HCT116 (cell line): Measurements from ENCODE around the gene GPHN. TPM values are rescaled to one million over a fixed set of nuclear protein-coding genes. Genes with fewer than 3 reads are reported as not detected.

Source experiments
- ATAC-seq: fragments of 200-7000 bp; cut with Tn5 transposase; 2 replicates; pipeline ENCODE4 v1.9.1; 2020; ENCODE audit warnings: mild to moderate bottlenecking, moderate library complexity
- BruUV-seq: library from RNA; stranded (reverse); fragments of 400-500 nt; replicated peaks from 2 replicates; lab custom pipeline; 2021; lab: Mats Ljungman, UMichigan
- CTCF ChIA-PET: fragments of 300-600 bp; sonication (Branson Sonifier 250); formaldehyde crosslinking; loops from one replicate; lab custom pipeline; 2021; ENCODE audit warnings: antibody characterized with exemption; lab: Charles Lee
- POLR2A ChIA-PET: fragments of 300-600, 350-600 bp; sonication (Branson Sonifier 250); formaldehyde crosslinking; loops from one replicate; lab custom pipeline; 2021; ENCODE audit warnings: antibody characterized with exemption; lab: Charles Lee
- RAD21 ChIA-PET, 2 experiments: fragments of 300-600 bp; sonication (Branson Sonifier 250); formaldehyde crosslinking; loops; one replicate each; lab custom pipeline; 2023; ENCODE audit warnings: low total read pairs in 2 of 2; ENCODE audit not compliant: uncharacterized antibody in 2 of 2, unreplicated experiment in 2 of 2, low non-redundant PET in 1 of 2; lab: Charles Lee
- DNase-seq: peaks from one replicate; pipeline ENCODE4 v3.0.0-alpha.2; 2010; ENCODE audit warnings: low read depth, low spot score
- H2AFZ ChIP-seq: fragments of 200-600 bp; shearing (Covaris generic), sonication (generic); 2 replicates; pipeline ENCODE4 v1.6.1; 2017; ENCODE audit warnings: low read depth, mixed run types, mixed read lengths, antibody characterized with exemption, low read length; ENCODE audit not compliant: poor library complexity, severe bottlenecking
- H3K27ac ChIP-seq: 2 replicates; pipeline ENCODE4 v1.5.1; 2012; ENCODE audit warnings: low read depth, low read length
- H3K27me3 ChIP-seq: fragments of 200-600 bp; sonication (generic); 2 replicates; pipeline ENCODE4 v1.6.1; 2016; ENCODE audit warnings: mixed run types, low read length, mixed read lengths; ENCODE audit not compliant: insufficient read depth
- H3K36me3 ChIP-seq, 2 experiments: fragments of 200-500 bp in 1 of 2; fragments of 200-600 bp in 1 of 2; sonication (Bioruptor generic) in 1 of 2; sonication (generic) in 1 of 2; 2 replicates each; pipeline versions ENCODE4 v1.5.1 to v1.6.1; 2014 to 2016; ENCODE audit warnings: low read length in 2 of 2, inconsistent platforms in 1 of 2, mixed read lengths in 1 of 2, mixed run types in 1 of 2; ENCODE audit not compliant: insufficient read depth in 2 of 2, control insufficient read depth in 1 of 2
- H3K4me1 ChIP-seq, 2 experiments: fragments of 200-600 bp in 1 of 2; sonication (generic) in 1 of 2; 2 replicates each; pipeline versions ENCODE4 v1.5.1 to v1.6.1; 2012 to 2017; ENCODE audit warnings: low read length in 2 of 2, inconsistent platforms in 1 of 2, mild to moderate bottlenecking in 1 of 2, mixed read lengths in 1 of 2, mixed run types in 1 of 2, moderate library complexity in 1 of 2; ENCODE audit not compliant: insufficient read depth in 2 of 2, control insufficient read depth in 1 of 2
- H3K4me2 ChIP-seq: fragments of 200-600 bp; sonication (generic); 2 replicates; pipeline ENCODE4 v1.6.1; 2017; ENCODE audit warnings: mixed run types, low read length, mixed read lengths
- H3K4me3 ChIP-seq, 2 experiments: fragments of 200-600 bp in 1 of 2; sonication (generic) in 1 of 2; replicated peaks in 1 of 2; 2 replicates each; pipeline ENCODE4 v1.5.1; 2011 to 2016; ENCODE audit warnings: low read length in 2 of 2, control low read depth in 1 of 2, low read depth in 1 of 2, mild to moderate bottlenecking in 1 of 2, mixed read lengths in 1 of 2, mixed run types in 1 of 2
- H3K79me2 ChIP-seq: fragments of 200-600 bp; sonication (generic); 2 replicates; pipeline ENCODE4 v1.6.1; 2017; ENCODE audit warnings: mild to moderate bottlenecking, mixed run types, low read length, moderate library complexity, mixed read lengths; ENCODE audit not compliant: insufficient read depth
- H3K9ac ChIP-seq: fragments of 200-600 bp; sonication (generic); 2 replicates; pipeline ENCODE4 v1.6.1; 2016; ENCODE audit warnings: low read length, mixed read lengths
- H3K9me2 ChIP-seq: fragments of 200-600 bp; sonication (generic), shearing (Covaris generic); 2 replicates; pipeline ENCODE4 v1.6.1; 2017; ENCODE audit warnings: mixed run types, mild to moderate bottlenecking, moderate library complexity; ENCODE audit not compliant: insufficient read depth
- H3K9me3 ChIP-seq, 2 experiments: fragments of 200-500 bp in 1 of 2; fragments of 200-600 bp in 1 of 2; sonication (Bioruptor generic) in 1 of 2; sonication (generic) in 1 of 2; 2 replicates each; pipeline ENCODE4 v1.6.1; 2014 to 2017; ENCODE audit warnings: low read length in 2 of 2, mixed read lengths in 2 of 2, inconsistent platforms in 1 of 2, low read depth in 1 of 2, mild to moderate bottlenecking in 1 of 2, mixed run types in 1 of 2, moderate library complexity in 1 of 2; ENCODE audit not compliant: control insufficient read depth in 1 of 2, insufficient read depth in 1 of 2
- H4K20me1 ChIP-seq: fragments of 200-600 bp; sonication (generic), shearing (Covaris generic); 2 replicates; pipeline ENCODE4 v1.6.1; 2017; ENCODE audit warnings: mixed run types, mild to moderate bottlenecking, moderate library complexity; ENCODE audit not compliant: insufficient read depth
- ATF3 ChIP-seq: IDR thresholded peaks from 2 replicates; pipeline ENCODE4 v1.6.1; 2012
- CBX3 ChIP-seq: IDR thresholded peaks from 2 replicates; pipeline ENCODE4 v1.6.1; 2012; ENCODE audit warnings: low read depth
- CEBPB ChIP-seq: IDR thresholded peaks from 2 replicates; pipeline ENCODE4 v1.6.1; 2012; ENCODE audit warnings: low read depth
- CTCF ChIP-seq, 3 experiments: fragments of 200-600 bp in 1 of 3; sonication (generic) in 1 of 3; IDR thresholded peaks in 2 of 3; conservative IDR thresholded peaks in 1 of 3; 2 replicates each; pipeline ENCODE4 v1.5.1; 2012 to 2017; ENCODE audit warnings: low read depth in 2 of 3, low read length in 2 of 3, antibody characterized with exemption in 1 of 3, borderline replicate concordance in 1 of 3, control low read depth in 1 of 3, mild to moderate bottlenecking in 1 of 3, mixed read lengths in 1 of 3, mixed run types in 1 of 3, moderate library complexity in 1 of 3; ENCODE audit not compliant: insufficient read depth in 1 of 3
- EGR1 ChIP-seq: IDR thresholded peaks from 2 replicates; pipeline ENCODE4 v1.6.1; 2012; ENCODE audit warnings: low read depth
- ELF1 ChIP-seq: IDR thresholded peaks from 2 replicates; pipeline ENCODE4 v1.6.1; 2012; ENCODE audit warnings: low read depth, borderline replicate concordance
- EZH2 ChIP-seq: fragments of 200-600 bp; sonication (generic); IDR thresholded peaks from 2 replicates; pipeline ENCODE4 v1.6.1; 2017; ENCODE audit warnings: antibody characterized with exemption, mixed run types
- EZH2phosphoT487 ChIP-seq: fragments of 200-600 bp; IDR thresholded peaks from 2 replicates; pipeline ENCODE4 v1.6.1; 2018; ENCODE audit warnings: antibody characterized with exemption, borderline replicate concordance
- FOSL1 ChIP-seq: IDR thresholded peaks from 2 replicates; pipeline ENCODE4 v1.6.1; 2012; ENCODE audit warnings: low read depth
- MAX ChIP-seq: IDR thresholded peaks from 2 replicates; pipeline ENCODE4 v1.6.1; 2012
- POLR2A ChIP-seq: IDR thresholded peaks from 2 replicates; pipeline ENCODE4 v1.7.0; 2011; ENCODE audit warnings: borderline replicate concordance; ENCODE audit not compliant: insufficient read depth, insufficient read length; ENCODE audit errors: extremely low read depth
- RAD21 ChIP-seq: IDR thresholded peaks from 2 replicates; pipeline ENCODE4 v1.6.1; 2012; ENCODE audit warnings: low read depth, mild to moderate bottlenecking
- REST ChIP-seq: IDR thresholded peaks from 2 replicates; pipeline ENCODE4 v1.6.1; 2012; ENCODE audit warnings: low read depth
- SRF ChIP-seq: IDR thresholded peaks from 2 replicates; pipeline ENCODE4 v1.6.1; 2012; ENCODE audit warnings: low read depth
- YY1 ChIP-seq: IDR thresholded peaks from 2 replicates; pipeline ENCODE4 v1.6.1; 2011; ENCODE audit warnings: low read length, low read depth, moderate library complexity, mild to moderate bottlenecking; ENCODE audit not compliant: insufficient replicate concordance; ENCODE audit errors: extremely low read depth
- ZBTB33 ChIP-seq: IDR thresholded peaks from 2 replicates; pipeline ENCODE4 v1.6.1; 2011; ENCODE audit warnings: mild to moderate bottlenecking, low read length, moderate library complexity; ENCODE audit not compliant: insufficient replicate concordance; ENCODE audit errors: extremely low read depth
- ZFX ChIP-seq: fragments of 450-650 bp; IDR thresholded peaks from 2 replicates; pipeline ENCODE4 v1.6.1; 2017
- ZNF274 ChIP-seq: fragments of 200-500 bp; sonication (Bioruptor generic); IDR thresholded peaks from 2 replicates; pipeline ENCODE4 v1.6.1; 2014; ENCODE audit warnings: mild to moderate bottlenecking, low read depth, low read length, inconsistent platforms
- intact Hi-C: fragments of 100-400 bp; cut with micrococcal nuclease; formaldehyde crosslinking; loops from 2 replicates; pipeline ENCODE4 v1.10.0; 2022
- total RNA-seq: library from RNA; stranded (reverse); gene quantifications from one replicate; pipeline ENCODE4 v1.2.1, GENCODE V29; 2021; ENCODE audit not compliant: unreplicated experiment

The GPHN gene
- total RNA-seq, 1 experiment from 2014 or later: 43.8 TPM

GRCh38 chr14:67186789-67187584 is 679.0 kb downstream of the GPHN start:
- H3K9me2 ChIP-seq: no peaks in the 10 kb centered on the region
- H3K36me3 ChIP-seq: no peaks in the 10 kb centered on the region
- H2AFZ ChIP-seq: peak overlapping the region; percentile 70
- no peaks in the 10 kb centered on the region for H3K27me3 ChIP-seq
- H3K9ac ChIP-seq: peak overlapping the region; percentile 31
- H3K9me3 ChIP-seq: no peaks in the 10 kb centered on the region
- ChIA-PET RAD21 (interaction anchor here in 1 of 2 experiments (1.2 kb wide), 1 partner anchor 99 kb away, joined by 3 read pairs; no protein-coding TSS in a partner anchor), POLR2A (no interaction called here), CTCF (interaction anchor here (2.0 to 2.1 kb wide), 2 partner anchors 99 to 173 kb away, joined by 7 to 12 read pairs; partner anchors contain the start of gene ATP6V1D)
- ATAC-seq: peak; percentile 87
- no peaks in the 10 kb centered on the region for H3K79me2 ChIP-seq
- H3K4me3 ChIP-seq: peak overlapping the region in 1 of 2 experiments; percentile 49; a peak in 2 of 4 replicates
- BruUV-seq: no TSS peak
- H4K20me1 ChIP-seq: no peaks in the 10 kb centered on the region
- H3K4me2 ChIP-seq: peak overlapping the region; percentile 88
- H3K4me1 ChIP-seq: peaks cover 28 to 38% of the 10 kb centered on the region in 2 experiments
- peak overlapping the region; percentile 39 for H3K27ac ChIP-seq
- intact Hi-C loops: no loop called here
- DNase-seq: peak; percentile 83
- TF ChIP-seq ZNF274 (no peak), MAX (peak; percentile 56), CBX3 (peak; percentile 55; the same call in 1 of the 2 replicates), EZH2phosphoT487 (no peak), FOSL1 (peak; percentile 98), EZH2 (no peak), REST (no peak), RAD21 (peak; percentile 6; the same call in 1 of the 2 replicates), ZFX (no peak), EGR1 (peak; percentile 32; the same call in 1 of the 2 replicates), ELF1 (no peak), SRF (peak; percentile 74), YY1 (no peak), POLR2A (no peak), ATF3 (peak; percentile 54), CTCF (IDR thresholded peaks at IDR 0.05 in 2 of 3, conservative IDR thresholded peaks at IDR 0.05 in 1 of 3; ENCODE audit: borderline replicate concordance in 1 of 3, insufficient read depth in 1 of 3, low read depth in 2 of 3, low read length in 2 of 3) (no peak), CEBPB (no peak), ZBTB33 (peak; percentile 7)
